GM23248 (cell line): Measurements from ENCODE around the gene AGXT. TPM values are rescaled to one million over a fixed set of nuclear protein-coding genes. Genes with fewer than 3 reads are reported as not detected.

Experiments used
- DNase-seq: peaks from one replicate; pipeline ENCODE4 v3.0.0-alpha.2; 2015
- H2AFZ ChIP-seq: fragments of 200-600 bp; sonication (generic); 2 replicates; pipeline ENCODE4 v1.6.1; 2016; ENCODE audit warnings: antibody characterized with exemption
- H3F3A ChIP-seq: fragments of 200-600 bp; sonication (generic); 2 replicates; pipeline ENCODE4 v1.6.1; 2016; ENCODE audit warnings: mild to moderate bottlenecking, antibody characterized with exemption, mixed run types; ENCODE audit not compliant: insufficient read depth
- H3K27ac ChIP-seq: fragments of 200-600 bp; sonication (generic); 2 replicates; pipeline ENCODE4 v1.5.1; 2016; ENCODE audit warnings: mild to moderate bottlenecking
- H3K27me3 ChIP-seq: fragments of 200-600 bp; sonication (generic); replicated peaks from 2 replicates; pipeline ENCODE4 v1.6.1; 2016; ENCODE audit warnings: mild to moderate bottlenecking; ENCODE audit not compliant: insufficient read depth
- H3K36me3 ChIP-seq: fragments of 200-600 bp; sonication (generic); 2 replicates; pipeline ENCODE4 v1.6.1; 2016; ENCODE audit warnings: low read depth, mild to moderate bottlenecking
- H3K4me1 ChIP-seq: fragments of 200-600 bp; sonication (generic); 2 replicates; pipeline ENCODE4 v1.6.1; 2016; ENCODE audit warnings: mild to moderate bottlenecking; ENCODE audit not compliant: insufficient read depth
- H3K4me2 ChIP-seq: fragments of 200-600 bp; sonication (generic); one replicate; pipeline ENCODE4 v1.6.1; 2016; ENCODE audit warnings: mild to moderate bottlenecking; ENCODE audit not compliant: unreplicated experiment
- H3K4me3 ChIP-seq: fragments of 200-600 bp; sonication (generic); 2 replicates; pipeline ENCODE4 v1.5.1; 2016; ENCODE audit warnings: mild to moderate bottlenecking
- H3K79me2 ChIP-seq: fragments of 200-600 bp; sonication (generic); 2 replicates; pipeline ENCODE4 v1.6.1; 2016; ENCODE audit warnings: mild to moderate bottlenecking; ENCODE audit not compliant: insufficient read depth
- H3K9ac ChIP-seq: fragments of 200-600 bp; sonication (generic); 2 replicates; pipeline ENCODE4 v1.6.1; 2016; ENCODE audit warnings: mild to moderate bottlenecking
- H3K9me2 ChIP-seq: fragments of 200-600 bp; sonication (generic); 2 replicates; pipeline ENCODE4 v1.6.1; 2016; ENCODE audit warnings: mixed run types, mild to moderate bottlenecking, moderate library complexity; ENCODE audit not compliant: insufficient read depth
- H3K9me3 ChIP-seq: fragments of 200-600 bp; sonication (generic); one replicate; pipeline ENCODE4 v1.6.1; 2017; ENCODE audit warnings: low read depth
- H4K20me1 ChIP-seq: fragments of 200-600 bp; sonication (generic); 2 replicates; pipeline ENCODE4 v1.6.0; 2016; ENCODE audit not compliant: insufficient read depth
- EZH2 ChIP-seq: fragments of 200-600 bp; sonication (generic); IDR thresholded peaks from 2 replicates; pipeline ENCODE4 v1.6.1; 2018; ENCODE audit warnings: antibody characterized with exemption, mild to moderate bottlenecking; ENCODE audit not compliant: insufficient read depth, poor library complexity, severe bottlenecking
- EZH2phosphoT487 ChIP-seq: fragments of 200-600 bp; sonication (generic); IDR thresholded peaks from 2 replicates; pipeline ENCODE4 v1.6.1; 2018; ENCODE audit warnings: antibody characterized with exemption, moderate library complexity, mild to moderate bottlenecking, low read depth; ENCODE audit not compliant: insufficient read depth
- WGBS, 2 experiments: methylation state at CpG; one replicate each; pipeline ENCODE4 v1.1.6; 2015 to 2017; ENCODE audit warnings: low lambda C conversion rate in 2 of 2, low coverage in 1 of 2; ENCODE audit errors: missing lambda C conversion rate in 2 of 2; 5-methylcytosine and 5-hydroxymethylcytosine counted together
- in situ Hi-C: fragments of 300-500 bp; cut with MboI; formaldehyde crosslinking; loops from 2 replicates; pipeline ENCODE4 v1.15.0; 2020
- polyA plus RNA-seq: library from polyadenylated mRNA; unstranded; fragments of >200 nt; fragmentation: Nextera tagmentation; extraction: Ambion mirVana; gene quantifications from 2 replicates; pipeline ENCODE4 v1.2.1, GENCODE V29; 2016
- total RNA-seq: library from RNA; depleted of rRNA; stranded (reverse); fragments of >200 nt; shearing (Covaris generic); gene quantifications from 2 replicates; pipeline ENCODE4 v1.2.3, GENCODE V29; 2014; rRNA removed

Gene AGXT
- not detected in 2 replicates for total RNA-seq
- polyA plus RNA-seq: not detected in 2 replicates

GRCh38 chr2:240868286-240869108, at the start of gene AGXT:
Gene AGXT (plus strand): TSS chr2:240868824. CDS start chr2:240868866, 42 bp downstream.
- Histone ChIP-seq H3K4me2 (no peak within 1 kb of the TSS), H4K20me1 (no peaks in the 10 kb centered on the region), H3K9me2 (no peaks in the 10 kb centered on the region), H3K79me2 (no peaks in the 10 kb centered on the region), H3K27ac (no peak within 1 kb of the TSS), H3F3A (no peaks in the 10 kb centered on the region), H3K27me3 (peaks cover 8% of the 10 kb centered on the region), H3K36me3 (no peaks in the 10 kb centered on the region), H3K9ac (no peak within 1 kb of the TSS), H2AFZ (no peak within 1 kb of the TSS), H3K4me3 (no peak within 1 kb of the TSS), H3K4me1 (no peaks in the 10 kb centered on the region), H3K9me3 (no peaks in the 10 kb centered on the region)
- in situ Hi-C loops: no loop called here
- peak; percentile 32 for DNase-seq
- WGBS, 2 experiments: 58 to 63% methylated on average over 18 to 21 of the region's 21 CpGs
- TF ChIP-seq EZH2phosphoT487: no peak
- TF ChIP-seq EZH2: no peak

- Histone ChIP-seq H3K4me3 (no peak overlapping the region), H3K9me2 (no peaks in the 10 kb centered on the region), H3F3A (no peaks in the 10 kb centered on the region), H3K27ac (no peak overlapping the region), H2AFZ (no peak overlapping the region), H3K79me2 (no peaks in the 10 kb centered on the region), H3K4me2 (no peak overlapping the region), H3K9me3 (no peaks in the 10 kb centered on the region), H3K36me3 (no peaks in the 10 kb centered on the region), H3K27me3 (peaks cover 54% of the 10 kb centered on the region), H3K4me1 (no peaks in the 10 kb centered on the region), H3K9ac (no peak overlapping the region), H4K20me1 (no peaks in the 10 kb centered on the region)
- 1% methylated on average over 40 to 61 of the region's 81 CpGs for WGBS, 2 experiments
- in situ Hi-C loops: no loop called here
- peak; percentile 84 for TF ChIP-seq EZH2
- peak; percentile 28; the same call in 1 of the 2 replicates for TF ChIP-seq EZH2phosphoT487
- no peak for DNase-seq
Observed at GRCh38 chr2:240819126-240819857, 49.3 kb upstream of the AGXT start.

GRCh38 chr2:240819858-240820606, 48.6 kb upstream of the AGXT start, which contains the start of gene KIF1A:
Gene KIF1A (minus strand): TSS chr2:240820219. CDS start chr2:240797752, 22,467 bp downstream.
- H3K27ac ChIP-seq: no peak within 1 kb of the TSS
- no peaks in the 10 kb centered on the region for H3F3A ChIP-seq
- H3K4me3 ChIP-seq: no peak within 1 kb of the TSS
- no peaks in the 10 kb centered on the region for H3K79me2 ChIP-seq
- DNase-seq: no peak
- H3K36me3 ChIP-seq: no peaks in the 10 kb centered on the region
- H3K9ac ChIP-seq: no peak within 1 kb of the TSS
- no peaks in the 10 kb centered on the region for H3K9me2 ChIP-seq
- no peaks in the 10 kb centered on the region for H3K9me3 ChIP-seq
- H4K20me1 ChIP-seq: no peaks in the 10 kb centered on the region
- H3K4me2 ChIP-seq: no peak within 1 kb of the TSS
- in situ Hi-C loops: no loop called here
- H2AFZ ChIP-seq: no peak within 1 kb of the TSS
- no peaks in the 10 kb centered on the region for H3K4me1 ChIP-seq
- H3K27me3 ChIP-seq: peaks cover 61% of the 10 kb centered on the region
- 3% methylated on average over 23 to 58 of the region's 104 CpGs for WGBS, 2 experiments
- no peak for TF ChIP-seq EZH2
- TF ChIP-seq EZH2phosphoT487: 0 out of 2 replicates have a peak, but pooled peaks have one; percentile 18
